Mucosa of descending colon (tissue), 3 donors: Measurements from ENCODE around the gene GNAL. TPM values are rescaled to one million over a fixed set of nuclear protein-coding genes. Genes with fewer than 3 reads are reported as not detected.

Experiments used
- ATAC-seq: fragments of 200-7000 bp; cut with Tn5 transposase; one replicate; pipeline ENCODE4 v1.9.1; 2020; ENCODE audit warnings: mild to moderate bottlenecking, moderate library complexity
- DNase-seq, 3 donors: peaks; one replicate each; pipeline ENCODE4 v3.0.0-alpha.2; 2020
- H3K36me3 ChIP-seq: fragments of 200-600 bp; one replicate; pipeline ENCODE4 v1.8.0; 2021; ENCODE audit warnings: low read depth, mild to moderate bottlenecking
- H3K4me1 ChIP-seq: fragments of 200-600 bp; one replicate; pipeline ENCODE4 v1.8.0; 2021; ENCODE audit warnings: low read depth, mild to moderate bottlenecking
- H3K4me3 ChIP-seq: fragments of 200-600 bp; one replicate; pipeline ENCODE4 v1.8.0; 2021; ENCODE audit warnings: mild to moderate bottlenecking
- H3K9me3 ChIP-seq: fragments of 200-600 bp; one replicate; pipeline ENCODE4 v1.8.0; 2021; ENCODE audit warnings: mild to moderate bottlenecking
- CTCF ChIP-seq: fragments of 200-600 bp; IDR thresholded peaks from one replicate; pipeline ENCODE4 v1.8.0; 2022; ENCODE audit warnings: antibody characterized with exemption, mild to moderate bottlenecking
- intact Hi-C, 2 donors: fragments of 100-400 bp; cut with DNase I in 1 of 2; cut with micrococcal nuclease in 1 of 2; formaldehyde crosslinking; loops; one replicate each; pipeline versions ENCODE4 v1.11.0 to v1.11.1; 2022; cut with DNase I, micrococcal nuclease
- total RNA-seq, 3 donors: library from RNA; stranded (reverse); fragmentation: NEBNext Ultra II Directional in 2 of 3; extraction: Animal tissue kit (Norgen Biotek cat#: 25700) in 2 of 3; gene quantifications; one replicate each; pipeline versions ENCODE4 v1.2.1 to v1.2.4, GENCODE V29; 2021 to 2023
- donor health status: DM: no; HTN: no; CAD: no; lungs with moderate emphysema.
- donor health status: DM: no; HTN: no; CAD: no.
- donor health status: DM: no; HTN: yes; CAD: no.

The GNAL gene
- total RNA-seq, 3 donors from 2014 or later = 4.7 to 20.7 (median 5.3) TPM

DNA sequence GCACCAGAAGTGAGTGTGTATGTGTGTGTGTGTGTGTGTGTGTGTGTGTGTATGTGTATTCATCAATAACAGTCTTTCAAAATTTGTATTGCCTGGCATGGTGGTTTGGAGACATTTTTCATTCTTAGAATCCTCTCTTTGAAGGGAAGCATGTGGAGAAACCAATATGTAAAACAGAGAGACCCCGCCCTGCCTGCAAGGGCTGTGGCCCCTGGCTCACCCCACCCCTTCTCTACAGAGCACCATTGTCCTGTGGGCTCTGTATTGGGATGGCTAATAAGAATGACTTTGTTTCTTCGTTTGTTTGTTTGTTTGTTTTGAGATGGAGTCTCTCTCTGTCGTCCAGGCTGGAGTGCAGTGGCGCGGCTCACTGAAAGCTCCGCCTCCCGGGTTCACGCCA is 65.9 kb downstream of the GNAL start:
- intact Hi-C loops = no loop called here
- H3K36me3 ChIP-seq = no peaks in the 10 kb centered on the region
- DNase-seq (no peak), ATAC-seq (no peak)
- no peaks in the 10 kb centered on the region for H3K9me3 ChIP-seq
- H3K4me3 ChIP-seq = no peak overlapping the region
- no peak for TF ChIP-seq CTCF
- peaks cover 3% of the 10 kb centered on the region for H3K4me1 ChIP-seq

DNA sequence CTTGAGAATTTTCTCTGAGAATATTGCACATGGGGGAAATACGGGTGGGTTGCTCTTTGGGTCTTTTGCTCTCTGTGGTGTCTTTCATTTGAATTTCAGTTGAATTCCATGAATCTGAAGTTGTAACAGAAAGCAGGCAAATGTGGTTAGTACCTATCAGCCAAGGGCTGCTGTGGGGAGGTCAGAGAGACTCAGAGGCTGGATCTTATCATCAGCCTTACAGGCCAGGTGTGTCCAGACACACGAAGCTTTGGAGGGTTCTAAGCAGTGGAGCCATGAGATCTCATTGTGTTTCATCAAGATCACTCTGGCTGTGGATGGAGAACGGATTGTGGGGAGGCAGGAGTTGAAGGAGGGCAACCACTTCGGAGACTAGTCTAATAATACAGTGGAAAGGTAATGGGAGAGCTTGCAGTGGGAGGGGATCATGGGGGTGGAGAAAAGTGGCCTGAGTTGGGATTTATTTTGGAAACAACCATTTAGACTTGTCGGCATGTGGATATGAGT is 68.1 kb downstream of the GNAL start:
- ATAC-seq = no peak
- no peaks in the 10 kb centered on the region for H3K36me3 ChIP-seq
- no peaks in the 10 kb centered on the region for H3K4me1 ChIP-seq
- TF ChIP-seq CTCF = no peak
- intact Hi-C loops = no loop called here
- no peaks in the 10 kb centered on the region for H3K9me3 ChIP-seq
- H3K4me3 ChIP-seq = no peak overlapping the region
- DNase-seq = no peak

- intact Hi-C loops = no loop called here
- Histone ChIP-seq H3K4me3 (no peak overlapping the region), H3K9me3 (no peaks in the 10 kb centered on the region), H3K4me1 (no peaks in the 10 kb centered on the region), H3K36me3 (no peaks in the 10 kb centered on the region)
- no peak for TF ChIP-seq CTCF
- no peak for DNase-seq
- ATAC-seq = no peak
These were observed 70.4 kb downstream of the GNAL start for GRCh38 chr18:11759456-11759855.

- no peak for TF ChIP-seq CTCF
- ATAC-seq = no peak
These were observed 71.6 kb downstream of the GNAL start for GRCh38 chr18:11760498-11761167.

GRCh38 chr18:11761553-11761952 is 72.5 kb downstream of the GNAL start:
- Histone ChIP-seq H3K36me3 (no peaks in the 10 kb centered on the region), H3K9me3 (no peaks in the 10 kb centered on the region), H3K4me1 (no peaks in the 10 kb centered on the region), H3K4me3 (no peak overlapping the region)
- intact Hi-C loops = no loop called here
- no peak for TF ChIP-seq CTCF
- no peak for DNase-seq
- no peak for ATAC-seq

More at GRCh38 chr18:11760498-11761167, 71.6 kb downstream of the GNAL start:
- Histone ChIP-seq H3K36me3 (no peaks in the 10 kb centered on the region), H3K9me3 (no peaks in the 10 kb centered on the region), H3K4me3 (no peak overlapping the region), H3K4me1 (no peaks in the 10 kb centered on the region)
- intact Hi-C loops = no loop called here
- DNase-seq = no peak
